ENCODE measurements around the gene LZIC. TPM values are rescaled to one million over a fixed set of nuclear protein-coding genes. Genes with fewer than 3 reads are reported as not detected.

Gene LZIC
- total RNA-seq, 1 donor from 2014 or later = 29.1 TPM

DNA sequence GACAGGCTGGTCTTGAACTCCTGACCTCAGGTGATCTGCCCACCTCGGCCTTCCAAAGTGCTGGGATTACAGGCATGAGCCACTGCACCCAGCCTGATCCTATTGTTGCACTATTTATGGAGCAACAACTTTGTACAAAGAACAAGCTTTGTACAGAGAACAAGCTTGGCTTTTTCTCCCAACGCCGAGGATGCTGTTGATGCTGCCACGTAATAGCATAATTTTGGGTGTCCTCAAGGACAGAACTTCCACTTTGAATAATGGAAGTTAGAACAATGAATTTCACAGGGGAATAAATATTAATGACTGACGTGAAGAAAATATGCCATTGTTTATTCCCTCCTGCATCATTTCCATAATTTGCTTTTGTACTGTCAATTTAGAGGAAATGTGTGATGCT, 41.1 kb upstream of the LZIC start:
- no peak for DNase-seq
- H3K27me3 ChIP-seq = no peaks in the 10 kb centered on the region
- intact Hi-C loops (cut with DNase I) = no loop called here
- H3K4me3 ChIP-seq = no peak overlapping the region
- H3K9me3 ChIP-seq = no peaks in the 10 kb centered on the region
- peaks cover 22% of the 10 kb centered on the region for H3K36me3 ChIP-seq
- TF ChIP-seq, protein P1, sequence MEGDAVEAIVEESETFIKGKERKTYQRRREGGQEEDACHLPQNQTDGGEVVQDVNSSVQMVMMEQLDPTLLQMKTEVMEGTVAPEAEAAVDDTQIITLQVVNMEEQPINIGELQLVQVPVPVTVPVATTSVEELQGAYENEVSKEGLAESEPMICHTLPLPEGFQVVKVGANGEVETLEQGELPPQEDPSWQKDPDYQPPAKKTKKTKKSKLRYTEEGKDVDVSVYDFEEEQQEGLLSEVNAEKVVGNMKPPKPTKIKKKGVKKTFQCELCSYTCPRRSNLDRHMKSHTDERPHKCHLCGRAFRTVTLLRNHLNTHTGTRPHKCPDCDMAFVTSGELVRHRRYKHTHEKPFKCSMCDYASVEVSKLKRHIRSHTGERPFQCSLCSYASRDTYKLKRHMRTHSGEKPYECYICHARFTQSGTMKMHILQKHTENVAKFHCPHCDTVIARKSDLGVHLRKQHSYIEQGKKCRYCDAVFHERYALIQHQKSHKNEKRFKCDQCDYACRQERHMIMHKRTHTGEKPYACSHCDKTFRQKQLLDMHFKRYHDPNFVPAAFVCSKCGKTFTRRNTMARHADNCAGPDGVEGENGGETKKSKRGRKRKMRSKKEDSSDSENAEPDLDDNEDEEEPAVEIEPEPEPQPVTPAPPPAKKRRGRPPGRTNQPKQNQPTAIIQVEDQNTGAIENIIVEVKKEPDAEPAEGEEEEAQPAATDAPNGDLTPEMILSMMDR (IDR thresholded peaks at IDR 0.05) = no peak
- H3K4me1 ChIP-seq = no peaks in the 10 kb centered on the region
- no peak for ATAC-seq
- no peak overlapping the region for H3K27ac ChIP-seq

DNA sequence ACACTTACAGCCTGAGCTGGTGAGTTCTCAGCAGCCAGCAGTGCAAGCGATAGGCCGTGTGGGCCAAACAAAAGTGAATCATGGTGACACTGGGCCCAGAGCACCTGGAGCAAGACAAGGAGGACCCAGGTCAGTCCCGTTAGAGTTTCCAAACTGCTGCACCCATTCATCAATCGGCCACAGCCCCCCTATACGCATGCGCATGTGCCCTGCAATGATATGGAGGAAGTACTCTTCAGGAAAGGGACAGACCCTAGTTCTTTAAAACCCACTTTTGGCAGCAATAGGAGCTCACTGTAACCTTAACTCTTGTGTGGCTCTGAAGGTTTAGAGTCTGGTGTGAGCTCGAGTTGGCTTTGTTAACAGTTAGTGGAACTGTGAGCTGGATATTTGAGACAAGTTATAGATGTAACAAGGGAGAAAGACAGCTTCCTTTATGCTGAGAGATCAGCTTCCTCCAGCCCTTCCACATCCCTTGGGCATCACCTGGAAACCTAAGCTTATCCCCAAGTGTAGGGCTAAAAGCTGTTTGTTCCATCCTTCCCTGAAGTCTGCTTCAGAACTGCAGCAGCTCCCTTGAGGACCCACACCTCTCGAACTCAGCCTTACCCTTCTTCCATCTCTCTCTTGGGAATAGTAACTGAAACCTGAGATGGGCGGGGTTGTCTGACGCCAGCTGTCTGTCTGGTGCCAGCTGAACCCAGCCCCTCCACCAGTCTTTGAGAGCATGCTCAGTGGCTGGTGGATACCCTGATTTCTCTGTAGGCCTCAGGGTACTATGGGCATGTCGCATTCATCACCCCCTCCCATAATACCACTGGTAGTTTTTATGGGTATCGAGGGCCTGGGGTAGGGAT, 17.7 kb upstream of the LZIC start:
- no peak for ATAC-seq
- no peaks in the 10 kb centered on the region for H3K4me1 ChIP-seq
- no peaks in the 10 kb centered on the region for H3K9me3 ChIP-seq
- TF ChIP-seq, protein P1 (IDR thresholded peaks at IDR 0.05) = no peak
- H3K4me3 ChIP-seq = no peak overlapping the region
- intact Hi-C loops (cut with DNase I) = no loop called here
- DNase-seq = no peak
- H3K27me3 ChIP-seq = no peaks in the 10 kb centered on the region
- no peaks in the 10 kb centered on the region for H3K36me3 ChIP-seq
- H3K27ac ChIP-seq = no peak overlapping the region

DNA sequence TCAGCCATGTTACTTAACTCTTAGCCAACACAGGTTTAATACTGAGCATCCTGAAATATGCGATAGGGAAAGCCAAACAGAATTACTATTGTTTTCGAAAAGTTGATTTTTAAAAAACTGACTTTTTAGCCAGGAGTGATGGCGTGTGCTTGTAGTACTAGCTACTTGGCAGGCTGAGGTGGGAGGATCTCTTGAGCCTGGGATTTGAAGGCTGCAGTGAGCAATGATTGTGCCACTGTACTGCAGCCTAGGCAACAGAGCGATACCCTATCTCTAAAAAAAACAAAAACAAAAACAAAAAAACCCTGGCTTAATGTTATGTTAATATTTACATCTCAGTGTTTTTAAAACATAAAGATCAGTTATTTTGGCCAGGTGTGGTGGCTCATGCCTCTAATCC, 16.8 kb upstream of the LZIC start:
- no peak overlapping the region for H3K27ac ChIP-seq
- DNase-seq = no peak

DNA sequence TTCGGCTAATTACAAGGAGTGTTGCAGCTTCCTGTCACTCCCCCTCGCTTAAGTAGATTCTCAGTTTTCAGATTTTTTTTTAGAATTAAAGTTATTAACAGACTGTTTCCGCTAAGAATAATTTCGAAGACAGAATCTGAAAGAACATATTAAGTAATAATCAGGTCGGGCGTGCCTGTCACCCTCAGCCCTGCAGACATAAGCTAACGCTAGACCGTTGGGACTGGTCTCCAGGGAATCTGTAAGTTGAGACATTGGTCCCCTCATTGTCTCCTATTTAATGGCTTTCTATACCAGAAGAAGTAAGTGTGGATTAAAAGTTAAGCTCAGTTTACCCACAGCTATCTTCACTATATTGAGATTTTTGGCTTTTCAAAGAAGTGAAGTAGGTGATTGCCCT, 14.5 kb upstream of the LZIC start:
- TF ChIP-seq, protein P1 (IDR thresholded peaks at IDR 0.05) = no peak
- DNase-seq (no peak), ATAC-seq (no peak)
- no peaks in the 10 kb centered on the region for H3K4me1 ChIP-seq
- H3K36me3 ChIP-seq = no peaks in the 10 kb centered on the region
- H3K9me3 ChIP-seq = no peaks in the 10 kb centered on the region
- H3K27ac ChIP-seq = no peak overlapping the region
- no peak overlapping the region for H3K4me3 ChIP-seq
- intact Hi-C loops (cut with DNase I) = no loop called here
- H3K27me3 ChIP-seq = no peaks in the 10 kb centered on the region

More for the DNA sequence above, 16.8 kb upstream of the LZIC start:
- TF ChIP-seq, protein P1 (IDR thresholded peaks at IDR 0.05) = no peak
- Histone ChIP-seq H3K4me1 (no peaks in the 10 kb centered on the region), H3K4me3 (no peak overlapping the region), H3K9me3 (no peaks in the 10 kb centered on the region), H3K27me3 (no peaks in the 10 kb centered on the region), H3K36me3 (no peaks in the 10 kb centered on the region)
- ATAC-seq = no peak
- intact Hi-C loops (cut with DNase I) = no loop called here

DNA sequence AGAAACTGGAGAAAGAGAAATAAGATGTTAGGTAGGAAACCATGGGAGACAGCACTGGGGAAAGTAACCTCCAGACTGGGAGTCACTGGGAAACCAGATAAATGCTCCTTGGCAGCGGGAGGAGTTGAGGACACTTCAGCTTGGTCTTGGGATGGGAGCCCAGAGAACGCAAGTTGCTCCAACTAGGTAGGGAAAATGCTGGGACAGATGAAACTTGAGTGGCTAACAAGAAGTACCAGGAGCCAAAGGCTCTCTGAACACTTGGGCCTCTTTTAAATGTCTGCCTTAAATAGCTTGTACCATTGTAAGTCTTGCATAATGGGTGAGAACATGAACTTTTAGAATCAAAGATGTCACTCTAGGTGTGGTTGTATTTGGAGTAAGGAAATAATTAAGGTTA, 3.1 kb upstream of the LZIC start:
- no peaks in the 10 kb centered on the region for H3K9me3 ChIP-seq
- intact Hi-C loops (cut with DNase I) = no loop called here
- DNase-seq (no peak), ATAC-seq (no peak)
- H3K36me3 ChIP-seq = peaks cover 7% of the 10 kb centered on the region
- peaks cover 22% of the 10 kb centered on the region for H3K4me1 ChIP-seq
- no peak overlapping the region for H3K4me3 ChIP-seq
- no peak overlapping the region for H3K27ac ChIP-seq
- TF ChIP-seq, protein P1 (IDR thresholded peaks at IDR 0.05) = no peak
- no peaks in the 10 kb centered on the region for H3K27me3 ChIP-seq

Measured in upper lobe of right lung (tissue), 1 donor.